HepG2 (cell line): ENCODE data around the gene SEBOX. TPM values are rescaled to one million over a fixed set of nuclear protein-coding genes. Genes with fewer than 3 reads are reported as not detected.
A peak's percentile ranks its signal among the peaks of the same experiment; 100 is the strongest.

Source experiments
- AKAP8 ChIP-seq: sonication (generic); formaldehyde crosslinking; IDR thresholded peaks from 2 replicates; pipeline ENCODE4 v1.5.1; 2020; ENCODE audit warnings: mild to moderate bottlenecking, missing genetic modification reagents
- GRHL1 ChIP-seq: sonication (generic); formaldehyde crosslinking; conservative IDR thresholded peaks from 2 replicates; pipeline ENCODE4 v1.8.0; 2022; ENCODE audit warnings: missing genetic modification reagents
- HOXA3 ChIP-seq: sonication (generic); formaldehyde crosslinking; IDR thresholded peaks from 2 replicates; pipeline ENCODE4 v1.5.0; 2020; ENCODE audit warnings: missing genetic modification reagents
- KMT2A ChIP-seq: sonication (generic); formaldehyde crosslinking; IDR thresholded peaks from 2 replicates; pipeline ENCODE4 v1.4.0; 2020; ENCODE audit warnings: missing genetic modification reagents
- RCOR2 ChIP-seq: IDR thresholded peaks from 2 replicates; pipeline ENCODE4 v1.6.1; 2016; ENCODE audit warnings: missing biosample characterization, missing genetic modification reagents
- TFDP1 ChIP-seq: IDR thresholded peaks from 2 replicates; pipeline ENCODE4 v1.6.1; 2016; ENCODE audit warnings: missing compliant biosample characterization, missing genetic modification reagents, borderline replicate concordance
- THAP11 ChIP-seq: IDR thresholded peaks from 2 replicates; pipeline ENCODE4 v1.6.1; 2016; ENCODE audit warnings: missing biosample characterization, missing genetic modification reagents
- U2AF1 ChIP-seq: fragments of 200-400 bp; formaldehyde crosslinking; optimal IDR thresholded peaks from 2 replicates; pipeline ENCODE3; 2017; ENCODE audit warnings: mild to moderate bottlenecking, low read depth, low read length
- ZBTB37 ChIP-seq: sonication (generic); formaldehyde crosslinking; IDR thresholded peaks from 2 replicates; pipeline ENCODE4 v1.4.0; 2020; ENCODE audit warnings: mild to moderate bottlenecking, missing genetic modification reagents
- ZBTB44 ChIP-seq: sonication (generic); formaldehyde crosslinking; IDR thresholded peaks from 2 replicates; pipeline ENCODE4 v1.4.0; 2020; ENCODE audit warnings: missing genetic modification reagents
- ZFP1 ChIP-seq: IDR thresholded peaks from 2 replicates; pipeline ENCODE4 v1.6.1; 2016
- ZMYM4 ChIP-seq: sonication (generic); formaldehyde crosslinking; IDR thresholded peaks from 2 replicates; pipeline ENCODE4 v1.8.1; 2023; ENCODE audit warnings: mild to moderate bottlenecking, missing genetic modification reagents
- ZNF256 ChIP-seq: sonication (generic); formaldehyde crosslinking; conservative IDR thresholded peaks from 2 replicates; pipeline ENCODE4 v1.4.0; 2020; ENCODE audit warnings: missing genetic modification reagents
- ZNF792 ChIP-seq: IDR thresholded peaks from 2 replicates; pipeline ENCODE4 v1.6.1; 2016
- polyA plus RNA-seq, 8 experiments: library from polyadenylated mRNA; depleted of rRNA in 3 of 8; stranded (reverse) in 7 of 8; unstranded in 1 of 8; fragments of >200 nt; fragmentation: Illumina TruSeq in 4 of 8; extraction: Trizol in 4 of 8; gene quantifications; 2 replicates each; pipeline versions ENCODE4 v1.2.1 to v1.2.3, GENCODE V29; 2011 to 2016; ENCODE audit warnings: low read depth in 4 of 8, missing spikeins in 1 of 8, mixed read lengths in 1 of 8; ENCODE audit not compliant: insufficient read depth in 1 of 8
- total RNA-seq, 5 experiments: library from RNA; depleted of rRNA; stranded (reverse); fragments of >200 nt; fragmentation: Illumina TruSeq; extraction: Trizol; gene quantifications; 2 replicates each; pipeline ENCODE4 v1.2.3, GENCODE V29; 2016; ENCODE audit warnings: low read depth in 1 of 5
- TF ChIP-seq, protein P1 (sequence below): sonication (generic); formaldehyde crosslinking; IDR thresholded peaks from 2 replicates; pipeline ENCODE4 v1.5.0; 2020; ENCODE audit warnings: missing genetic modification reagents
- TF ChIP-seq, protein P2 (sequence below): sonication (generic); formaldehyde crosslinking; IDR thresholded peaks from 2 replicates; pipeline ENCODE4 v1.5.1; 2020; ENCODE audit warnings: missing genetic modification reagents, mild to moderate bottlenecking, borderline replicate concordance
- TF ChIP-seq, protein P3 (sequence below): sonication (generic); formaldehyde crosslinking; IDR thresholded peaks from 2 replicates; pipeline ENCODE4 v1.4.0; 2020; ENCODE audit warnings: missing genetic modification reagents; ENCODE audit errors: not compliant biosample characterization
- TF ChIP-seq, protein P4 (sequence below): IDR thresholded peaks from 2 replicates; pipeline ENCODE4 v1.6.1; 2016; ENCODE audit warnings: mild to moderate bottlenecking

SEBOX gene
- total and polyA plus RNA-seq, 2 of the 13 experiments (the other 11 are each of a cell fraction or from before 2014, with no cell fraction given), result not detected

- no peak for TF ChIP-seq TFDP1
- TF ChIP-seq THAP11, result peak; percentile 70
- TF ChIP-seq ZBTB44 (CRISPR knock-in tag), result no peak
- TF ChIP-seq ZNF256 (CRISPR knock-in tag), result 0 out of 2 replicates have a peak, but pooled peaks have one; percentile 58
- TF ChIP-seq, protein P1, sequence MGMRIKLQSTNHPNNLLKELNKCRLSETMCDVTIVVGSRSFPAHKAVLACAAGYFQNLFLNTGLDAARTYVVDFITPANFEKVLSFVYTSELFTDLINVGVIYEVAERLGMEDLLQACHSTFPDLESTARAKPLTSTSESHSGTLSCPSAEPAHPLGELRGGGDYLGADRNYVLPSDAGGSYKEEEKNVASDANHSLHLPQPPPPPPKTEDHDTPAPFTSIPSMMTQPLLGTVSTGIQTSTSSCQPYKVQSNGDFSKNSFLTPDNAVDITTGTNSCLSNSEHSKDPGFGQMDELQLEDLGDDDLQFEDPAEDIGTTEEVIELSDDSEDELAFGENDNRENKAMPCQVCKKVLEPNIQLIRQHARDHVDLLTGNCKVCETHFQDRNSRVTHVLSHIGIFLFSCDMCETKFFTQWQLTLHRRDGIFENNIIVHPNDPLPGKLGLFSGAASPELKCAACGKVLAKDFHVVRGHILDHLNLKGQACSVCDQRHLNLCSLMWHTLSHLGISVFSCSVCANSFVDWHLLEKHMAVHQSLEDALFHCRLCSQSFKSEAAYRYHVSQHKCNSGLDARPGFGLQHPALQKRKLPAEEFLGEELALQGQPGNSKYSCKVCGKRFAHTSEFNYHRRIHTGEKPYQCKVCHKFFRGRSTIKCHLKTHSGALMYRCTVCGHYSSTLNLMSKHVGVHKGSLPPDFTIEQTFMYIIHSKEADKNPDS (CRISPR knock-in tag), result no peak
- TF ChIP-seq, protein P2, sequence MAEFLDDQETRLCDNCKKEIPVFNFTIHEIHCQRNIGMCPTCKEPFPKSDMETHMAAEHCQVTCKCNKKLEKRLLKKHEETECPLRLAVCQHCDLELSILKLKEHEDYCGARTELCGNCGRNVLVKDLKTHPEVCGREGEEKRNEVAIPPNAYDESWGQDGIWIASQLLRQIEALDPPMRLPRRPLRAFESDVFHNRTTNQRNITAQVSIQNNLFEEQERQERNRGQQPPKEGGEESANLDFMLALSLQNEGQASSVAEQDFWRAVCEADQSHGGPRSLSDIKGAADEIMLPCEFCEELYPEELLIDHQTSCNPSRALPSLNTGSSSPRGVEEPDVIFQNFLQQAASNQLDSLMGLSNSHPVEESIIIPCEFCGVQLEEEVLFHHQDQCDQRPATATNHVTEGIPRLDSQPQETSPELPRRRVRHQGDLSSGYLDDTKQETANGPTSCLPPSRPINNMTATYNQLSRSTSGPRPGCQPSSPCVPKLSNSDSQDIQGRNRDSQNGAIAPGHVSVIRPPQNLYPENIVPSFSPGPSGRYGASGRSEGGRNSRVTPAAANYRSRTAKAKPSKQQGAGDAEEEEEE (CRISPR knock-in tag), result peak; percentile 14; the same call in 1 of the 2 replicates
- peak; percentile 75; the same call in 1 of the 2 replicates for TF ChIP-seq ZNF792
- no peak for TF ChIP-seq KMT2A (CRISPR knock-in tag)
- no peak for TF ChIP-seq GRHL1 (CRISPR knock-in tag)
- no peak for TF ChIP-seq ZFP1
- TF ChIP-seq ZBTB37 (CRISPR knock-in tag), result peak; percentile 96
- peak; percentile 88 for TF ChIP-seq RCOR2
- TF ChIP-seq AKAP8, result no peak
- TF ChIP-seq, protein P3, sequence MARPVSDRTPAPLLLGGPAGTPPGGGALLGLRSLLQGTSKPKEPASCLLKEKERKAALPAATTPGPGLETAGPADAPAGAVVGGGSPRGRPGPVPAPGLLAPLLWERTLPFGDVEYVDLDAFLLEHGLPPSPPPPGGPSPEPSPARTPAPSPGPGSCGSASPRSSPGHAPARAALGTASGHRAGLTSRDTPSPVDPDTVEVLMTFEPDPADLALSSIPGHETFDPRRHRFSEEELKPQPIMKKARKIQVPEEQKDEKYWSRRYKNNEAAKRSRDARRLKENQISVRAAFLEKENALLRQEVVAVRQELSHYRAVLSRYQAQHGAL (CRISPR knock-in tag), result no peak
- TF ChIP-seq U2AF1, result no peak
- TF ChIP-seq HOXA3 (CRISPR knock-in tag), result peak; percentile 94
- peak; percentile 74; the same call in 1 of the 2 replicates for TF ChIP-seq ZMYM4
- TF ChIP-seq, protein P4, sequence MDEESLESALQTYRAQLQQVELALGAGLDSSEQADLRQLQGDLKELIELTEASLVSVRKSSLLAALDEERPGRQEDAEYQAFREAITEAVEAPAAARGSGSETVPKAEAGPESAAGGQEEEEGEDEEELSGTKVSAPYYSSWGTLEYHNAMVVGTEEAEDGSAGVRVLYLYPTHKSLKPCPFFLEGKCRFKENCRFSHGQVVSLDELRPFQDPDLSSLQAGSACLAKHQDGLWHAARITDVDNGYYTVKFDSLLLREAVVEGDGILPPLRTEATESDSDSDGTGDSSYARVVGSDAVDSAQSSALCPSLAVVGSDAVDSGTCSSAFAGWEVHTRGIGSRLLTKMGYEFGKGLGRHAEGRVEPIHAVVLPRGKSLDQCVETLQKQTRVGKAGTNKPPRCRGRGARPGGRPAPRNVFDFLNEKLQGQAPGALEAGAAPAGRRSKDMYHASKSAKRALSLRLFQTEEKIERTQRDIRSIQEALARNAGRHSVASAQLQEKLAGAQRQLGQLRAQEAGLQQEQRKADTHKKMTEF (CRISPR knock-in tag), result peak; percentile 70
Measured at GRCh38 chr17:28368306-28368831, 3.4 kb upstream of the SEBOX start (continued).
